ENCODE results near the gene IL34.
"Not testable (repeated sequence)": the region's sequence is repeated elsewhere in the genome, so short reads cannot be mapped to it uniquely, and the experiment has no call there.

The IL34 gene

GRCh38 chr16:70659546-70659945 is 13.2 kb downstream of the IL34 start:
- no peak for DNase-seq

DNA sequence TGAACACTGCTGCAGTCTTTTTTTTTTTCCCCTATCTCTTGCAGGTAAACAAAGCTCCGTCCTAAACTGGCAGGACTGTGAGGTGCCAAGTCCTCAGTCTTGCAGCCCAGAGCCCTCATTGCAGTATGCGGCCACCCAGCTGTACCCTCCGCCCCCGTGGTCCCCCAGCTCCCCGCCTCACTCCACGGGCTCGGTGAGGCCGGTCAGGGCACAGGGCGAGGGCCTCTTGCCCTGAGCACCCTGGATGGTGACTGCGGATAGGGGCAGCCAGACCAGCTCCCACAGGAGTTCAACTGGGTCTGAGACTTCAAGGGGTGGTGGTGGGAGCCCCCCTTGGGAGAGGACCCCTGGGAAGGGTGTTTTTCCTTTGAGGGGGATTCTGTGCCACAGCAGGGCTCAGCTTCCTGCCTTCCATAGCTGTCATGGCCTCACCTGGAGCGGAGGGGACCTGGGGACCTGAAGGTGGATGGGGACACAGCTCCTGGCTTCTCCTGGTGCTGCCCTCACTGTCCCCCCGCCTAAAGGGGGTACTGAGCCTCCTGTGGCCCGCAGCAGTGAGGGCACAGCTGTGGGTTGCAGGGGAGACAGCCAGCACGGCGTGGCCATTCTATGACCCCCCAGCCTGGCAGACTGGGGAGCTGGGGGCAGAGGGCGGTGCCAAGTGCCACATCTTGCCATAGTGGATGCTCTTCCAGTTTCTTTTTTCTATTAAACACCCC is 13.8 kb downstream of the IL34 start:
- DNase-seq: no peak

DNA sequence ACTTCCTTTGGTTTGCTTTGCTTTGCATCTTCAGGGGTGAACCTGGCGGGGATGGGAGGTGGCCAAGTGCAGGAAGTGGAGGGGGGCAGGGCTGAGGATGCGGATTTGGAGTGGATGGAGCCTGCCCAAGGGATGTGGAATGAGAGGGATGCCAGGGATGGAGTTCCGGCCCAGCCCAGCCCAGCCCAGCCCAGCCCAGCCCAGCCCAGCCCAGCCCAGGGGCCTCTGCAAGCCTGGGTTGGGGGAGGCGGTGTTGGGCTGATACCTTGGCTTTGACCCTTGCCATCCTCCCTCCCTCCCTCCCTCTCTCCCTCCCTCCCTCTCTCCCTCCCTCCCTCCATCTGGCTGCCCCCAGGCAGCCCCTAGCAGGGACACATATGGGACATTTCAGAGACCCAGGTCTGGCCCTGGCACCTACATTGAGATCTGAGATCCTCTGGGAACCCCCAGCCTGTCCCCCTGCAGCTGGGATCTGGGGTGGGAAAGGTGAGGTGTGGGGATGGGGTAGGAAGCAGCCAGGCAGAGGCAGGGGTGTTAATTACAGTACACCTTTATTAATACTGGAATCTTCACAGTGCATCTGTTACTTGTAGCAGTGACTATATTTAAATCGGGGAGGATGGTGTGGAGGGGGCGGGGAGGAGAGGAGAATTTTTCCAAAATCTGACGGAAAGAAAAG is 14.5 kb downstream of the IL34 start:
- DNase-seq: no peak

- DNase-seq: no peak
Measured at GRCh38 chr16:70661534-70661917, 15.2 kb downstream of the IL34 start.

DNA sequence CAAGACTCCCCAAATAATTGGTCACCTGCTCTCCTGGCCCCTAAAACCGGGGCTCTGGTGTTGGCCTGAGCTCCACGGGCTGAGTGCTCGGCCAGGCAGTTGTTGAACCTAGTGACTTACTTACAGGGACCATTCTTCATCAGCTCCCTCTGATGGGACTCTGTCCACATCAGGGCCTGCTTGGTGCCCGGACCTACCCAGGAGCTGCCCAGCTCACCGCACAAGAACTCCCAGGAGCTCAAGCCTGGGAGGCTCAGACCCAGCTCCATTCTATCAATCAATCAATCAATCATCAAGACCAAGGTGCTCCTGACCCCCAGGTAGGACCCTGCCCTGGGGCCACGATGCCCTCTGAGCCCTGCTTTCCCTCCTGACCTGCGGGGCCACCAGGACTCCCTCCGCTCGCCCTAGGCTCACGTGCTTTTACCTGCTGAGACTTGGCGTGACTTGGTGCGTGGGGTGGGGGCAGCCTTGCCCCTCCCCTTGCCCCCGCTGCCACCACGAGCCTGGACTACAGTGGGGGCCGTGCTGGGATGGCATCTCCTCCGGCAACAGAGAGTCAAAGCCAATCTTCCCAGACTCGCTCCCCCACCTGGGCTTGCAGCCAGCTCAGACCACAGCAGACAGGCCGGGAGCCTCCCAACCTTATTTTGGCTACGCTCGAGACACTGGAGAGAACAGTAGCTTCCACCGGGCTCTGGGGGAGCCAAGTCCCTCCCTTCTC is 15.7 kb downstream of the IL34 start:
- peak; percentile 44 for DNase-seq

GRCh38 chr16:70662991-70663523 is 16.7 kb downstream of the IL34 start:
- DNase-seq: no peak

DNA sequence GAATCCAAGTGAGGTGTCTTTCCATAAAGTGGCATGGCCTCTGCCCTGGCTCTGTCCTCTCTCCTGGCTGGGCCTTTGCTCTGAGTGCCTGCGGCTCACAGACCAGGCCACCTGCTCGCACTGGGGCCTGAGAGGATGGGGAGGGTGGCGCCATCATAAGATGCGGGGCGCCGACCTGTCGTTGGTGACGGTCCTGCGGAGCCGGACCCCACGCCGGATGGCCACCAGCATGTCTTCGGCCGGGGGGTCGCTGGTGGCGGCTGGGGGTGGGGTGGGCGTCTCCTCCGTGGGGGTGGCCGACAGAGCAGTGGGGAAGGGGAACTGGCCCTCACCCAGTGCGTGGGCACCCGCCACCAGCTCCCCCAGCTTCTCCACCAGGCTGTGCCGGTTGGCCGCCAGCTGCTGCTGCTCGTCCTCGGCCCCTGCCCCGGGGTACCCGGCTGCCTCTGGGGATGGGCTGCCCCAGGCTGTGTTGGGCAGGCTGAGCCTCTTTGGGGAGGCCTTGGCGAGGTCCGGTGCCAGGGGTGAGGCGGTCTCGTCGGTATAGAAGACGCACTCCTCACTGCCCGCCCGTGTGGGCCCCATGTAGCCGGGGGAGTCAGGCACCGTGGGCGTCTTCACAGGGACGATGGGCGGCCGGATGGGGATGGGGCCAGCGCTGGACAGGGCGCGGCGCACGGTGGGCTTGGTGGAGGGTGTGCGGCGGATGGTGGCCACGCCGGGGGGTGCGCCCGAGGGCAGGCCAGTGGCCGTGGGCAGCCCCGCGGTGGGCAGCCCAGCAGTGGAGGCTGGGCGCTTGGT is 17.4 kb downstream of the IL34 start:
- DNase-seq: no peak

GRCh38 chr16:70664325-70665112 is 18.2 kb downstream of the IL34 start:
- DNase-seq: no peak

- DNase-seq: no peak
Measured at GRCh38 chr16:70665113-70665694, 18.8 kb downstream of the IL34 start.

DNA sequence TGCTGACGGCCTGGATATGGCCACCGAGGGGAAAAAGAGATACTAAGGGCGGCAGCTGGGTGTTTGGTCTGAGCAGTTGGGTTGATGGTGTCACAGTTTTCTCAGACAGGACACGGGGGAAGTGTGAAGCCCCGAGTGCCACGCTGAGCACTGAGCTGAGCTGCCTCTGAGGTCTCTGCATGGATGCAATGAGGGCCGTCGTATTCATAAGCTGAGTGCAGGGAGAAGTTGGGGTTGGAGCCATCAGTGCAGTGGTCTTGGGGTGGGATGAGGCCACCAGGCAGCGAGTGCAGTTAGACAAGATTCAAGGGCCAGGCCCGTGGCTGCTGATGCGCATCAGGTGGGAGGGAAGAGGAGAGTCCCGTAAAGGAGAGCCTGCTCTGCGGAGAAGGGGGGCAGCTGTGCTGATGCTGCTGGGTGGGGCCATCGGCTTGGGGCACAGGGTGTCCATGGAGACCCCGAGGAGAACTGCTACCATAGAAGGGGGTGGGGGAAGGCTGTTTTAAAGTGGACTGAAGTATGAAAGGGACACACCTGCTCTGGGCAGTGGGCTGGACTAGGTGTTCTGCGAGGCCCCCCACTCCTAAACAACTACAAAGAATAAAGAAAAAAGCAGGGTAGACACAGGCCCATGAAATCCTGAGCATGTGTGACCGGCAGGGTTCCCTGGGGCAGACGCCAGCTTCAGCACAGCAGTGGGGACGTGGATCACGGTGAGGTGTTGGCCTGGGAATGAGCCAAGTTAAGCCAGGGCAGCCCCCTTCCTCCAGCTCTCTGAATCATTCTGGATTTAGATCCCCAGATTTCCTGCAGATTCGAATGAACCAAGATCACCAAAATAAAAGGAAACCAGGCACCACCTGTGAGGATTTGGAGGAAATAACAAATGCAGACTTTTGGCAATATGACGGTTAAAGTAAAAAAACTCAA is 19.7 kb downstream of the IL34 start:
- DNase-seq: no peak

- DNase-seq: no peak
Measured at GRCh38 chr16:70670175-70670574, 23.8 kb downstream of the IL34 start.

- DNase-seq: not testable (repeated sequence)
Measured at GRCh38 chr16:70670938-70671337, 24.6 kb downstream of the IL34 start.

GRCh38 chr16:70674221-70675014 is 28.1 kb downstream of the IL34 start:
- DNase-seq: no peak

- no peak for DNase-seq
Measured at GRCh38 chr16:70675851-70676513, 29.6 kb downstream of the IL34 start.

GRCh38 chr16:70676675-70677498 is 30.5 kb downstream of the IL34 start:
- DNase-seq: no peak

- no peak for DNase-seq
Measured at GRCh38 chr16:70677499-70678120, 31.3 kb downstream of the IL34 start.

All from fibroblast of skin of back (primary cell).